ENCODE results near the gene CPOX.

Gene CPOX

GRCh38 chr3:98534734-98535133 is 58.7 kb downstream of the CPOX start:
- TF ChIP-seq CTCF (IDR thresholded peaks at IDR 0.05; ENCODE audit: borderline replicate concordance, extremely low read depth, low read length, poor library complexity, severe bottlenecking) (no peak), EZH2 (IDR thresholded peaks at IDR 0.05; ENCODE audit: borderline replicate concordance, low read depth, low read length, severe bottlenecking) (no peak)
- H3K4me1 ChIP-seq (ENCODE audit: insufficient read depth, low read length): no peaks in the 10 kb centered on the region
- no peaks in the 10 kb centered on the region for H3K9me3 ChIP-seq (ENCODE audit: insufficient read depth, low read length, severe bottlenecking)
- no peak overlapping the region for H2AFZ ChIP-seq (ENCODE audit: low read depth, low read length)
- H3K27ac ChIP-seq (ENCODE audit: low read length): no peak overlapping the region
- H4K20me1 ChIP-seq (ENCODE audit: insufficient read depth, low read length): no peaks in the 10 kb centered on the region
- DNase-seq: no peak
- no peaks in the 10 kb centered on the region for H3K36me3 ChIP-seq (ENCODE audit: insufficient read depth, low read length)
- peaks cover 6% of the 10 kb centered on the region for H3K27me3 ChIP-seq (ENCODE audit: insufficient read depth, low read length, poor library complexity)
- no peak overlapping the region for H3K4me3 ChIP-seq (ENCODE audit: low read depth in 1 of 2, low read length in 2 of 2)
- ATAC-seq (ENCODE audit: insufficient read depth, low read depth): no peak
- no peak overlapping the region for H3K9ac ChIP-seq (ENCODE audit: low read depth, low read length)
- no peaks in the 10 kb centered on the region for H3K79me2 ChIP-seq (ENCODE audit: insufficient read depth, low read length)
- H3K4me2 ChIP-seq (ENCODE audit: insufficient read depth, low read length): no peak overlapping the region

GRCh38 chr3:98534168-98534567 is 59.2 kb downstream of the CPOX start:
- Histone ChIP-seq H3K27ac (ENCODE audit: low read length) (no peak overlapping the region), H3K27me3 (ENCODE audit: insufficient read depth, low read length, poor library complexity) (peaks cover 6% of the 10 kb centered on the region), H3K4me3 (ENCODE audit: low read depth in 1 of 2, low read length in 2 of 2) (no peak overlapping the region), H3K79me2 (ENCODE audit: insufficient read depth, low read length) (no peaks in the 10 kb centered on the region), H3K9ac (ENCODE audit: low read depth, low read length) (no peak overlapping the region), H3K36me3 (ENCODE audit: insufficient read depth, low read length) (no peaks in the 10 kb centered on the region), H3K4me2 (ENCODE audit: insufficient read depth, low read length) (no peak overlapping the region), H4K20me1 (ENCODE audit: insufficient read depth, low read length) (no peaks in the 10 kb centered on the region), H3K9me3 (ENCODE audit: insufficient read depth, low read length, severe bottlenecking) (no peaks in the 10 kb centered on the region), H3K4me1 (ENCODE audit: insufficient read depth, low read length) (no peaks in the 10 kb centered on the region), H2AFZ (ENCODE audit: low read depth, low read length) (no peak overlapping the region)
- TF ChIP-seq CTCF (IDR thresholded peaks at IDR 0.05; ENCODE audit: borderline replicate concordance, extremely low read depth, low read length, poor library complexity, severe bottlenecking): no peak
- no peak for TF ChIP-seq EZH2 (IDR thresholded peaks at IDR 0.05; ENCODE audit: borderline replicate concordance, low read depth, low read length, severe bottlenecking)
- DNase-seq (no peak), ATAC-seq (ENCODE audit: insufficient read depth, low read depth) (no peak)

DNA sequence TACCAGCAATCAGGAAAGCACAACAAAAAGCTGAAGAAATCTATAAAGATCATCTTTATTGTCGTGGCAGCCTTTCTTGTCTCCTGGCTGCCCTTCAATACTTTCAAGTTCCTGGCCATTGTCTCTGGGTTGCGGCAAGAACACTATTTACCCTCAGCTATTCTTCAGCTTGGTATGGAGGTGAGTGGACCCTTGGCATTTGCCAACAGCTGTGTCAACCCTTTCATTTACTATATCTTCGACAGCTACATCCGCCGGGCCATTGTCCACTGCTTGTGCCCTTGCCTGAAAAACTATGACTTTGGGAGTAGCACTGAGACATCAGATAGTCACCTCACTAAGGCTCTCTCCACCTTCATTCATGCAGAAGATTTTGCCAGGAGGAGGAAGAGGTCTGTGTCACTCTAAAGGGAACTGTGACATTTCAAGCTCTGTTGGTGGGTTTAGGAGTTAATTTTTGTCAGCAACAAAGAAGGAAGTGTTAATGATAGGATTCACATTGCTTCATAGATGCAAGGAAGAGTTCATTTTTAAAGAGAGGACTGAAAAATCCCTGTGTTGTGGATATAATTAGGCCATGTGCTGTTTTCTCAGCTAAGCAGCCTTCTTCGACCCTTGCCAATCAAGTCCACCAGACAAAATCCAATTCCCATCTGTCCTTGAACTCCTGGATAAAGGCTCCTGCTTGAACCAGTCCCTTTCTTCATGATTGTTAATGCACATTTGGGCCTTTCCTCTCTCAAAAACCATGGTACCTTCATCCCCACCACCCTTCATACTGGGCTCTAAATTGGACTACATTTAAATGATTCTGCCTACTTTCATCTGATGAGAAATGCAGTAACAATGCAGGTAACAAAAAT is 60.5 kb downstream of the CPOX start:
- Histone ChIP-seq H3K27ac (ENCODE audit: low read length) (no peak overlapping the region), H4K20me1 (ENCODE audit: insufficient read depth, low read length) (no peaks in the 10 kb centered on the region), H3K79me2 (ENCODE audit: insufficient read depth, low read length) (no peaks in the 10 kb centered on the region), H3K9me3 (ENCODE audit: insufficient read depth, low read length, severe bottlenecking) (no peaks in the 10 kb centered on the region), H3K36me3 (ENCODE audit: insufficient read depth, low read length) (no peaks in the 10 kb centered on the region), H3K4me1 (ENCODE audit: insufficient read depth, low read length) (no peaks in the 10 kb centered on the region), H3K27me3 (ENCODE audit: insufficient read depth, low read length, poor library complexity) (peaks cover 6% of the 10 kb centered on the region), H3K9ac (ENCODE audit: low read depth, low read length) (no peak overlapping the region), H3K4me3 (ENCODE audit: low read depth in 1 of 2, low read length in 2 of 2) (no peak overlapping the region), H2AFZ (ENCODE audit: low read depth, low read length) (no peak overlapping the region), H3K4me2 (ENCODE audit: insufficient read depth, low read length) (no peak overlapping the region)
- no peak for TF ChIP-seq CTCF (IDR thresholded peaks at IDR 0.05; ENCODE audit: borderline replicate concordance, extremely low read depth, low read length, poor library complexity, severe bottlenecking)
- TF ChIP-seq EZH2 (IDR thresholded peaks at IDR 0.05; ENCODE audit: borderline replicate concordance, low read depth, low read length, severe bottlenecking): no peak
- ATAC-seq (ENCODE audit: insufficient read depth, low read depth): no peak
- no peak for DNase-seq

All from DND-41 (cell line).